ENCODE measurements around the gene VAV2.

GRCh38 chr9:134030821-134031470 lies 38.8 kb upstream of the VAV2 start:
- TF ChIP-seq CTCF (IDR thresholded peaks at IDR 0.05) (no peak), POLR2A (IDR thresholded peaks at IDR 0.05) (no peak)

All from breast epithelium (tissue), 3 donors.